GM12875 (cell line): ENCODE results near the gene SLFN12L.
"Not testable (repeated sequence)": the region's sequence is repeated elsewhere in the genome, so short reads cannot be mapped to it uniquely, and the experiment has no call there.

ENCODE experiments used
- H3K4me3 ChIP-seq: one replicate; pipeline ENCODE4 v1.5.1; 2011; ENCODE audit warnings: low read depth, low read length, control low read depth
- CTCF ChIP-seq: IDR thresholded peaks from 2 replicates; pipeline ENCODE4 v1.5.1; 2011; ENCODE audit warnings: low read depth, mild to moderate bottlenecking, control low read depth, inconsistent platforms, low read length, moderate library complexity, borderline replicate concordance; ENCODE audit not compliant: insufficient read depth

SLFN12L gene

GRCh38 chr17:35575759-35576158 lies 38.3 kb upstream of the SLFN12L start:
- no peak overlapping the region for H3K4me3 ChIP-seq
- TF ChIP-seq CTCF: no peak

- no peak overlapping the region for H3K4me3 ChIP-seq
- TF ChIP-seq CTCF: no peak
Measured at GRCh38 chr17:35569405-35569804, 31.9 kb upstream of the SLFN12L start.

GRCh38 chr17:35568561-35568960 lies 31.1 kb upstream of the SLFN12L start:
- no peak for TF ChIP-seq CTCF
- H3K4me3 ChIP-seq: peak overlapping the region; percentile 81

GRCh38 chr17:35566968-35567367 lies 29.5 kb upstream of the SLFN12L start:
- no peak overlapping the region for H3K4me3 ChIP-seq
- no peak for TF ChIP-seq CTCF

- H3K4me3 ChIP-seq: not testable (repeated sequence)
Measured at GRCh38 chr17:35563181-35563580, 25.7 kb upstream of the SLFN12L start.

- no peak within 1 kb of the TSS for H3K4me3 ChIP-seq
Measured at GRCh38 chr17:35560703-35561102, 23.2 kb upstream of the SLFN12L start, which contains the start of gene SLFN14. TSS of gene SLFN14 (minus strand) at chr17:35560819. CDS start at chr17:35558062, 2,757 bp downstream.

GRCh38 chr17:35559495-35560210 lies 22.2 kb upstream of the SLFN12L start:
- TF ChIP-seq CTCF: no peak
- no peak overlapping the region for H3K4me3 ChIP-seq

More at GRCh38 chr17:35560703-35561102, 23.2 kb upstream of the SLFN12L start, which contains the start of gene SLFN14:
- TF ChIP-seq CTCF: no peak
